Fibroblast of lung (primary cell): ENCODE results near the gene CHD9. TPM values are rescaled to one million over a fixed set of nuclear protein-coding genes. Genes with fewer than 3 reads are reported as not detected.
A peak's percentile ranks its signal among the peaks of the same experiment; 100 is the strongest.

Experiments used
- DNase-seq, 2 donors: peaks; one replicate each; pipeline versions ENCODE4 v3.0.0 to v3.0.0-alpha.2; 2010; ENCODE audit warnings: low read depth in 2 of 2
- H2AFZ ChIP-seq: 2 replicates; pipeline ENCODE4 v1.5.1; 2012; ENCODE audit warnings: low read length, control low read depth, inconsistent platforms
- H3K27ac ChIP-seq: 2 replicates; pipeline ENCODE4 v1.5.1; 2011; ENCODE audit warnings: low read length, control low read depth; ENCODE audit not compliant: insufficient read depth
- H3K27me3 ChIP-seq: 2 replicates; pipeline ENCODE4 v1.5.1; 2011; ENCODE audit warnings: mild to moderate bottlenecking, low read length; ENCODE audit not compliant: control insufficient read depth, insufficient read depth
- H3K36me3 ChIP-seq: 2 replicates; pipeline ENCODE4 v1.5.1; 2011; ENCODE audit warnings: low read length; ENCODE audit not compliant: control insufficient read depth, insufficient read depth
- H3K4me1 ChIP-seq: 2 replicates; pipeline ENCODE4 v1.5.1; 2011; ENCODE audit warnings: low read length; ENCODE audit not compliant: control insufficient read depth, insufficient read depth; ENCODE audit errors: extremely low read depth
- H3K4me2 ChIP-seq: 2 replicates; pipeline ENCODE4 v1.5.1; 2011; ENCODE audit warnings: low read length, control low read depth; ENCODE audit not compliant: insufficient read depth; ENCODE audit errors: extremely low read depth
- H3K4me3 ChIP-seq, 4 experiments: fragments of 200-600 bp in 1 of 4; sonication (generic) in 1 of 4; replicated peaks in 1 of 4; 2 replicates each; pipeline ENCODE4 v1.5.1; 2011 to 2016; ENCODE audit warnings: low read length in 4 of 4, low read depth in 3 of 4, mild to moderate bottlenecking in 3 of 4, control low read depth in 2 of 4, inconsistent platforms in 1 of 4, mixed read lengths in 1 of 4; ENCODE audit not compliant: insufficient read depth in 1 of 4; ENCODE audit errors: control extremely low read depth in 1 of 4
- H3K79me2 ChIP-seq: 2 replicates; pipeline ENCODE4 v1.5.1; 2012; ENCODE audit warnings: mild to moderate bottlenecking, low read length, inconsistent platforms; ENCODE audit not compliant: control insufficient read depth, insufficient read depth
- H3K9ac ChIP-seq: 2 replicates; pipeline ENCODE4 v1.5.1; 2011; ENCODE audit warnings: mild to moderate bottlenecking, low read length, control low read depth; ENCODE audit not compliant: insufficient read depth
- H3K9me3 ChIP-seq: 2 replicates; pipeline ENCODE4 v1.5.1; 2012; ENCODE audit warnings: low read depth, low read length; ENCODE audit not compliant: control insufficient read depth, insufficient read depth
- H4K20me1 ChIP-seq: 2 replicates; pipeline ENCODE4 v1.5.1; 2011; ENCODE audit warnings: low read length; ENCODE audit not compliant: control insufficient read depth, insufficient read depth; ENCODE audit errors: extremely low read depth
- CTCF ChIP-seq, 2 donors: IDR thresholded peaks in 1 of 2; conservative IDR thresholded peaks in 1 of 2; 1 replicate in 1 of 2; 2 replicates in 1 of 2; pipeline ENCODE4 v1.5.1; 2011 to 2012; ENCODE audit warnings: low read length in 2 of 2, control low read depth in 1 of 2, inconsistent platforms in 1 of 2, low read depth in 1 of 2, mild to moderate bottlenecking in 1 of 2
- EZH2 ChIP-seq: IDR thresholded peaks from 2 replicates; pipeline ENCODE4 v1.5.1; 2012; ENCODE audit warnings: low read length, control low read depth, mild to moderate bottlenecking; ENCODE audit errors: missing control alignments
- polyA plus RNA-seq, 2 donors: library from polyadenylated mRNA; depleted of rRNA in 1 of 2; stranded (reverse) in 1 of 2; unstranded in 1 of 2; fragments of >200 nt; gene quantifications; 2 replicates each; pipeline ENCODE4 v1.2.1, GENCODE V29; 2011 to 2012; ENCODE audit warnings: missing spikeins in 1 of 2
- total RNA-seq: library from RNA; depleted of rRNA; stranded (reverse); fragments of >200 nt; gene quantifications from 2 replicates; pipeline ENCODE4 v1.2.1, GENCODE V29; 2014

The CHD9 gene
- total and polyA plus RNA-seq, 2 donors (not counting 1 experiment from before 2014, with no cell fraction given) = 32.9 to 60.9 TPM

DNA sequence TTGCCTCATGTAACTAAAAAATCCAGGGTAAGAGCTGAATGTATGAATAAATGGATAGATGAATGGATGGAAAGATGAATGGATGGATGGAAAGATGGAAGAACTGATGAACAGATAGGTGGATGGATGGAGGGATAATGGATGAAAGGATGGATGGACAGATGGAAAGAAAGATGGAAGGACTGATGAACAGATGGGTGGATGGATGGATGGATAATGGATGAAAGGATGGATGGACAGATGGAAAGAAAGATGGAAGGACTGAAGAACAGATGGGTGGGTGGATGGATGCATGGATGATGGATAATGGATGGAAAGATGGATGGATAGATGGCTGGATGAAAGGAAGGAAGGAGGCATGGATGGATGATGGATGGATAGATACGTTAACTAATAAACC, 14.0 kb upstream of the CHD9 start:
- no peak overlapping the region for H2AFZ ChIP-seq
- H3K4me1 ChIP-seq = no peaks in the 10 kb centered on the region
- no peaks in the 10 kb centered on the region for H3K79me2 ChIP-seq
- H3K4me2 ChIP-seq = no peak overlapping the region
- no peaks in the 10 kb centered on the region for H3K9me3 ChIP-seq
- no peaks in the 10 kb centered on the region for H4K20me1 ChIP-seq
- TF ChIP-seq EZH2 (no peak), CTCF (conservative IDR thresholded peaks at IDR 0.05 in 1 of 2, IDR thresholded peaks at IDR 0.05 in 1 of 2; ENCODE audit: low read depth in 1 of 2, low read length in 2 of 2) (no peak)
- no peak overlapping the region for H3K27ac ChIP-seq
- no peak for DNase-seq
- no peak overlapping the region for H3K4me3 ChIP-seq
- H3K27me3 ChIP-seq = peaks cover 5% of the 10 kb centered on the region
- H3K36me3 ChIP-seq = no peaks in the 10 kb centered on the region
- H3K9ac ChIP-seq = no peak overlapping the region

- Histone ChIP-seq H3K4me2 (no peak overlapping the region), H3K36me3 (no peaks in the 10 kb centered on the region), H3K9ac (no peak overlapping the region), H3K79me2 (no peaks in the 10 kb centered on the region), H2AFZ (no peak overlapping the region), H3K4me1 (no peaks in the 10 kb centered on the region), H3K9me3 (no peaks in the 10 kb centered on the region), H3K27me3 (peaks cover 5% of the 10 kb centered on the region), H4K20me1 (no peaks in the 10 kb centered on the region), H3K4me3 (no peak overlapping the region), H3K27ac (no peak overlapping the region)
- TF ChIP-seq EZH2 = no peak
- no peak for TF ChIP-seq CTCF (conservative IDR thresholded peaks at IDR 0.05 in 1 of 2, IDR thresholded peaks at IDR 0.05 in 1 of 2; ENCODE audit: low read depth in 1 of 2, low read length in 2 of 2)
- peak in 1 of 2 donors; percentile 30 for DNase-seq
Observed at GRCh38 chr16:53041320-53042051, 13.3 kb upstream of the CHD9 start.

GRCh38 chr16:53042235-53042701, 12.5 kb upstream of the CHD9 start:
- TF ChIP-seq CTCF (conservative IDR thresholded peaks at IDR 0.05 in 1 of 2, IDR thresholded peaks at IDR 0.05 in 1 of 2; ENCODE audit: low read depth in 1 of 2, low read length in 2 of 2) (no peak), EZH2 (no peak)
- H2AFZ ChIP-seq = no peak overlapping the region
- H3K27ac ChIP-seq = no peak overlapping the region
- DNase-seq = no peak
- H3K79me2 ChIP-seq = no peaks in the 10 kb centered on the region
- no peak overlapping the region for H3K4me3 ChIP-seq
- H3K36me3 ChIP-seq = no peaks in the 10 kb centered on the region
- H3K4me2 ChIP-seq = no peak overlapping the region
- H3K9ac ChIP-seq = no peak overlapping the region
- no peaks in the 10 kb centered on the region for H3K4me1 ChIP-seq
- H3K9me3 ChIP-seq = no peaks in the 10 kb centered on the region
- peaks cover 5% of the 10 kb centered on the region for H3K27me3 ChIP-seq
- H4K20me1 ChIP-seq = no peaks in the 10 kb centered on the region
